ENCODE data around the gene PSMC5.
A peak's percentile ranks its signal among the peaks of the same experiment; 100 is the strongest.

- TF ChIP-seq POLR2A (IDR thresholded peaks at IDR 0.05), result peak; percentile 96
- TF ChIP-seq, protein P1, sequence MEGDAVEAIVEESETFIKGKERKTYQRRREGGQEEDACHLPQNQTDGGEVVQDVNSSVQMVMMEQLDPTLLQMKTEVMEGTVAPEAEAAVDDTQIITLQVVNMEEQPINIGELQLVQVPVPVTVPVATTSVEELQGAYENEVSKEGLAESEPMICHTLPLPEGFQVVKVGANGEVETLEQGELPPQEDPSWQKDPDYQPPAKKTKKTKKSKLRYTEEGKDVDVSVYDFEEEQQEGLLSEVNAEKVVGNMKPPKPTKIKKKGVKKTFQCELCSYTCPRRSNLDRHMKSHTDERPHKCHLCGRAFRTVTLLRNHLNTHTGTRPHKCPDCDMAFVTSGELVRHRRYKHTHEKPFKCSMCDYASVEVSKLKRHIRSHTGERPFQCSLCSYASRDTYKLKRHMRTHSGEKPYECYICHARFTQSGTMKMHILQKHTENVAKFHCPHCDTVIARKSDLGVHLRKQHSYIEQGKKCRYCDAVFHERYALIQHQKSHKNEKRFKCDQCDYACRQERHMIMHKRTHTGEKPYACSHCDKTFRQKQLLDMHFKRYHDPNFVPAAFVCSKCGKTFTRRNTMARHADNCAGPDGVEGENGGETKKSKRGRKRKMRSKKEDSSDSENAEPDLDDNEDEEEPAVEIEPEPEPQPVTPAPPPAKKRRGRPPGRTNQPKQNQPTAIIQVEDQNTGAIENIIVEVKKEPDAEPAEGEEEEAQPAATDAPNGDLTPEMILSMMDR (IDR thresholded peaks at IDR 0.05), result peak in 2 of 3 donors; percentile 27 to 73
These were observed 15.5 kb downstream of the PSMC5 start, which contains the start of gene SMARCD2 for GRCh38 chr17:63842540-63843386.

Data from ovary (tissue), 3 donors.